Panc1 (cell line): ENCODE data around the gene POC1B. TPM values are rescaled to one million over a fixed set of nuclear protein-coding genes. Genes with fewer than 3 reads are reported as not detected.

ENCODE experiments used
- ATAC-seq: fragments of 200-7000 bp; cut with Tn5 transposase; 2 replicates; pipeline ENCODE4 v1.9.1; 2020; ENCODE audit warnings: mild to moderate bottlenecking, moderate library complexity
- BruUV-seq: library from RNA; stranded (reverse); fragments of 400-500 nt; replicated peaks from 2 replicates; lab custom pipeline; 2021; lab: Mats Ljungman, UMichigan
- CTCF ChIA-PET: fragments of 300-600 bp; sonication (Branson Sonifier 250); formaldehyde crosslinking; loops from one replicate; lab custom pipeline; 2022; ENCODE audit warnings: antibody characterized with exemption; lab: Charles Lee
- POLR2A ChIA-PET: fragments of 300-600 bp; sonication (Branson Sonifier 250); formaldehyde crosslinking; loops from one replicate; lab custom pipeline; 2022; ENCODE audit warnings: antibody characterized with exemption; lab: Charles Lee
- DNase-seq: peaks from one replicate; pipeline ENCODE4 v3.0.0-alpha.2; 2010; ENCODE audit warnings: low read depth, low spot score
- H3K27ac ChIP-seq: 2 replicates; pipeline ENCODE4 v1.5.1; 2011; ENCODE audit warnings: mild to moderate bottlenecking, low read length, inconsistent platforms
- H3K27me3 ChIP-seq: fragments of 200-500 bp; sonication (Bioruptor generic); 2 replicates; pipeline ENCODE4 v1.6.0; 2014; ENCODE audit warnings: low read length, inconsistent platforms; ENCODE audit not compliant: control insufficient read depth, insufficient read depth
- H3K36me3 ChIP-seq: fragments of 200-500 bp; sonication (Bioruptor generic); 2 replicates; pipeline ENCODE4 v1.5.1; 2014; ENCODE audit warnings: inconsistent platforms, mild to moderate bottlenecking, low read length, moderate library complexity; ENCODE audit not compliant: control insufficient read depth, insufficient read depth
- H3K4me1 ChIP-seq: 2 replicates; pipeline ENCODE4 v1.5.1; 2011; ENCODE audit warnings: inconsistent platforms, mild to moderate bottlenecking, low read length, moderate library complexity; ENCODE audit not compliant: control insufficient read depth, insufficient read depth
- H3K4me3 ChIP-seq, 2 experiments: 2 replicates each; pipeline ENCODE4 v1.5.1; 2011 to 2012; ENCODE audit warnings: low read depth in 2 of 2, low read length in 2 of 2, mild to moderate bottlenecking in 2 of 2, inconsistent platforms in 1 of 2, moderate library complexity in 1 of 2
- H3K9me3 ChIP-seq: fragments of 200-500 bp; sonication (Bioruptor generic); 2 replicates; pipeline ENCODE4 v1.5.1; 2014; ENCODE audit warnings: low read depth, mild to moderate bottlenecking, inconsistent platforms, low read length, moderate library complexity; ENCODE audit not compliant: control insufficient read depth, insufficient read depth
- POLR2AphosphoS5 ChIP-seq: IDR thresholded peaks from 2 replicates; pipeline ENCODE4 v1.6.1; 2012; ENCODE audit warnings: mild to moderate bottlenecking, low read depth, low read length, moderate library complexity
- SIN3A ChIP-seq: IDR thresholded peaks from 2 replicates; pipeline ENCODE4 v1.6.1; 2012; ENCODE audit warnings: low read depth, mild to moderate bottlenecking, low read length, moderate library complexity, borderline replicate concordance; ENCODE audit not compliant: insufficient read depth
- TCF7L2 ChIP-seq: IDR thresholded peaks from 2 replicates; pipeline ENCODE4 v1.6.1; 2011; ENCODE audit warnings: mild to moderate bottlenecking, low read depth, low read length, inconsistent platforms
- in situ Hi-C: cut with HindIII; loops from 2 replicates; pipeline ENCODE4 v1.10.0; 2016; ENCODE audit warnings: low sequenced_read_pairs, low pct_unique_long_range_greater_than_20kb
- intact Hi-C: fragments of 100-400 bp; cut with micrococcal nuclease; formaldehyde crosslinking; loops from one replicate; pipeline ENCODE4 v1.10.0; 2022; ENCODE audit not compliant: unreplicated experiment
- total RNA-seq: library from RNA; stranded (reverse); gene quantifications from one replicate; pipeline ENCODE4 v1.2.1, GENCODE V29; 2021; ENCODE audit not compliant: unreplicated experiment
- TF ChIP-seq, protein P1 (sequence below): fragments of 450-650 bp; IDR thresholded peaks from 2 replicates; pipeline ENCODE4 v1.5.1; 2017; ENCODE audit warnings: mild to moderate bottlenecking
- TF ChIP-seq, protein P2 (sequence below), 2 experiments: IDR thresholded peaks; 2 replicates each; pipeline ENCODE4 v1.6.1; 2011 to 2012; ENCODE audit warnings: low read depth in 2 of 2, control low read depth in 1 of 2, low read length in 1 of 2, mild to moderate bottlenecking in 1 of 2, moderate library complexity in 1 of 2; ENCODE audit not compliant: insufficient read depth in 1 of 2

The POC1B gene
- total RNA-seq, 1 experiment from 2014 or later: 7.3 TPM

DNA sequence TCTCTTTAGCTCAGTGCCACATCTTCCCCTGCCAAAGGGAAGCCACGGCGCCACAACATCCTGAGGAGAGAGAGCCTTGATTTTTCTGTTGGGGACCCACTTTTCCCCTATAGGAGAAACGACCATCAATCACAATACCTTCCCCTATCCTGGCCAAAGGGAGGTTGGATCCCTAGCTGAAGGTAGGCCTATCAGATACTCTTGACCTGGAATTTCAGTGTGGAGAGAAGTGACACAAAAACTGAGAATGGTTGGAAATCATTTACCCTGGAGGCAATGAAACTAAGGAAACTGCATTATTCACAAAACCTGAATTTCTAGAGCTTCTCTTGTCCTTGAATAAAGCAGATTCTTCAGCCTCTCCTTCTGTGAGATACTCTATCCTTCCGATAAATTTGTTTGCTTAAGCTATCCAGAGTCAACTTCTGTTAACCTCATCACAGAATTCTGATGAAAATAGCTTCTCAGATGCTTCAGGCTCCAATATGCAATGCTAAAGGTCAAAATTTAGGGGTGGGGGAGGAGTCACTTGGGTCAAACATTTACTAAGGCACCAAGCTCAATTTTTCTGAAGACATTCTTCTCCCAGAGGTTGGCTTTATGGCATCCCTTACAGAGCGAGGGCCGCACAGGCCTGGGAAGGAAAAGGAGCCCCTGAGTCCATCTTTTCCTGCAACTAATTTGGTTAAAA, 146.6 kb downstream of the POC1B start:
- no peak for DNase-seq
- no peaks in the 10 kb centered on the region for H3K36me3 ChIP-seq
- H3K9me3 ChIP-seq: no peaks in the 10 kb centered on the region
- TF ChIP-seq, protein P1, sequence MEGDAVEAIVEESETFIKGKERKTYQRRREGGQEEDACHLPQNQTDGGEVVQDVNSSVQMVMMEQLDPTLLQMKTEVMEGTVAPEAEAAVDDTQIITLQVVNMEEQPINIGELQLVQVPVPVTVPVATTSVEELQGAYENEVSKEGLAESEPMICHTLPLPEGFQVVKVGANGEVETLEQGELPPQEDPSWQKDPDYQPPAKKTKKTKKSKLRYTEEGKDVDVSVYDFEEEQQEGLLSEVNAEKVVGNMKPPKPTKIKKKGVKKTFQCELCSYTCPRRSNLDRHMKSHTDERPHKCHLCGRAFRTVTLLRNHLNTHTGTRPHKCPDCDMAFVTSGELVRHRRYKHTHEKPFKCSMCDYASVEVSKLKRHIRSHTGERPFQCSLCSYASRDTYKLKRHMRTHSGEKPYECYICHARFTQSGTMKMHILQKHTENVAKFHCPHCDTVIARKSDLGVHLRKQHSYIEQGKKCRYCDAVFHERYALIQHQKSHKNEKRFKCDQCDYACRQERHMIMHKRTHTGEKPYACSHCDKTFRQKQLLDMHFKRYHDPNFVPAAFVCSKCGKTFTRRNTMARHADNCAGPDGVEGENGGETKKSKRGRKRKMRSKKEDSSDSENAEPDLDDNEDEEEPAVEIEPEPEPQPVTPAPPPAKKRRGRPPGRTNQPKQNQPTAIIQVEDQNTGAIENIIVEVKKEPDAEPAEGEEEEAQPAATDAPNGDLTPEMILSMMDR: no peak
- TF ChIP-seq, protein P2, sequence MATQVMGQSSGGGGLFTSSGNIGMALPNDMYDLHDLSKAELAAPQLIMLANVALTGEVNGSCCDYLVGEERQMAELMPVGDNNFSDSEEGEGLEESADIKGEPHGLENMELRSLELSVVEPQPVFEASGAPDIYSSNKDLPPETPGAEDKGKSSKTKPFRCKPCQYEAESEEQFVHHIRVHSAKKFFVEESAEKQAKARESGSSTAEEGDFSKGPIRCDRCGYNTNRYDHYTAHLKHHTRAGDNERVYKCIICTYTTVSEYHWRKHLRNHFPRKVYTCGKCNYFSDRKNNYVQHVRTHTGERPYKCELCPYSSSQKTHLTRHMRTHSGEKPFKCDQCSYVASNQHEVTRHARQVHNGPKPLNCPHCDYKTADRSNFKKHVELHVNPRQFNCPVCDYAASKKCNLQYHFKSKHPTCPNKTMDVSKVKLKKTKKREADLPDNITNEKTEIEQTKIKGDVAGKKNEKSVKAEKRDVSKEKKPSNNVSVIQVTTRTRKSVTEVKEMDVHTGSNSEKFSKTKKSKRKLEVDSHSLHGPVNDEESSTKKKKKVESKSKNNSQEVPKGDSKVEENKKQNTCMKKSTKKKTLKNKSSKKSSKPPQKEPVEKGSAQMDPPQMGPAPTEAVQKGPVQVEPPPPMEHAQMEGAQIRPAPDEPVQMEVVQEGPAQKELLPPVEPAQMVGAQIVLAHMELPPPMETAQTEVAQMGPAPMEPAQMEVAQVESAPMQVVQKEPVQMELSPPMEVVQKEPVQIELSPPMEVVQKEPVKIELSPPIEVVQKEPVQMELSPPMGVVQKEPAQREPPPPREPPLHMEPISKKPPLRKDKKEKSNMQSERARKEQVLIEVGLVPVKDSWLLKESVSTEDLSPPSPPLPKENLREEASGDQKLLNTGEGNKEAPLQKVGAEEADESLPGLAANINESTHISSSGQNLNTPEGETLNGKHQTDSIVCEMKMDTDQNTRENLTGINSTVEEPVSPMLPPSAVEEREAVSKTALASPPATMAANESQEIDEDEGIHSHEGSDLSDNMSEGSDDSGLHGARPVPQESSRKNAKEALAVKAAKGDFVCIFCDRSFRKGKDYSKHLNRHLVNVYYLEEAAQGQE (IDR thresholded peaks at IDR 0.05; ENCODE audit: insufficient read depth in 1 of 2, low read depth in 2 of 2, low read length in 1 of 2): no peak
- TF ChIP-seq TCF7L2: no peak
- BruUV-seq: no TSS peak
- no peak overlapping the region for H3K4me3 ChIP-seq
- in situ Hi-C loops: no loop called here
- intact Hi-C loops: no loop called here
- no peaks in the 10 kb centered on the region for H3K27me3 ChIP-seq
- no peaks in the 10 kb centered on the region for H3K4me1 ChIP-seq
- POLR2A ChIA-PET: no interaction called here
- CTCF ChIA-PET: no interaction called here
- ATAC-seq: no peak
- H3K27ac ChIP-seq: no peak overlapping the region

DNA sequence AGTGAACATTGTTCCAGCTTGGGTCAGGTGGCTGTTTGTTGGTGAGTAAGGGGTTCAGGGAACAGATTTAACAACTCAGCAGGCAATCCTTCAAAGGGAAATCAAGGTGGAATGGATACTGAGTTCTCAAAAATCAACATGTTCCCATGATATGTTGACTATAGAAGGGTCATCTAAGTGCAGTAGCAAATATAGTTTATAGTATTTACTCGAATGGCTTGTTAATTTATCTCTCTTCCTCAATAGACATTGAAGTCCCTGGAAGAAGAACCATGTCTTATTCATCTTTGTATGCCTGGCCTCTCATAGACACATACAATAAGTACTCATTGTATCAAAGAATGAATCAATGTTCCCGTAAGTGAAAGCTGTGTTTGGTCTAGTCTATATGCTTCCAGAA, 149.0 kb downstream of the POC1B start:
- intact Hi-C loops (no loop called here), in situ Hi-C loops (no loop called here)
- Histone ChIP-seq H3K9me3 (no peaks in the 10 kb centered on the region), H3K27me3 (no peaks in the 10 kb centered on the region), H3K4me1 (no peaks in the 10 kb centered on the region), H3K27ac (no peak overlapping the region), H3K4me3 (no peak overlapping the region), H3K36me3 (no peaks in the 10 kb centered on the region)
- no TSS peak for BruUV-seq
- POLR2A ChIA-PET: no interaction called here
- DNase-seq (no peak), ATAC-seq (no peak)
- CTCF ChIA-PET: no interaction called here
- no peak for TF ChIP-seq SIN3A
- TF ChIP-seq, protein P2 (IDR thresholded peaks at IDR 0.05; ENCODE audit: insufficient read depth in 1 of 2, low read depth in 2 of 2, low read length in 1 of 2): no peak
- TF ChIP-seq, protein P1: no peak
- TF ChIP-seq POLR2AphosphoS5: no peak
- no peak for TF ChIP-seq TCF7L2
